ENCODE data around the gene C1orf21. TPM values are rescaled to one million over a fixed set of nuclear protein-coding genes. Genes with fewer than 3 reads are reported as not detected.
"Not testable (repeated sequence)": the region's sequence is repeated elsewhere in the genome, so short reads cannot be mapped to it uniquely, and the experiment has no call there.

Gene C1orf21
- 17.0 and 25.0 TPM in 2 replicates for total RNA-seq

GRCh38 chr1:184386312-184387068 lies at the start of gene C1orf21:
Gene C1orf21 (plus strand): TSS chr1:184387029. CDS start chr1:184477510, 90,481 bp downstream.
- H3K4me2 ChIP-seq (ENCODE audit: insufficient read depth, low read length), result peak within 1 kb of the TSS; percentile 78
- H3K36me3 ChIP-seq (ENCODE audit: insufficient read depth, low read length), result no peaks in the 10 kb centered on the region
- no peaks in the 10 kb centered on the region for H4K20me1 ChIP-seq (ENCODE audit: insufficient read depth, low read length)
- H3K4me3 ChIP-seq (ENCODE audit: insufficient read depth, low read length), result peak within 1 kb of the TSS; percentile 77
- peaks cover 27% of the 10 kb centered on the region for H3K79me2 ChIP-seq (ENCODE audit: insufficient read depth, low read length)
- H3K9me3 ChIP-seq (ENCODE audit: low read depth, low read length), result no peaks in the 10 kb centered on the region
- DNase-seq (ENCODE audit: insufficient read length, low spot score, missing footprints), result peak; percentile 98
- TF ChIP-seq, protein P1, sequence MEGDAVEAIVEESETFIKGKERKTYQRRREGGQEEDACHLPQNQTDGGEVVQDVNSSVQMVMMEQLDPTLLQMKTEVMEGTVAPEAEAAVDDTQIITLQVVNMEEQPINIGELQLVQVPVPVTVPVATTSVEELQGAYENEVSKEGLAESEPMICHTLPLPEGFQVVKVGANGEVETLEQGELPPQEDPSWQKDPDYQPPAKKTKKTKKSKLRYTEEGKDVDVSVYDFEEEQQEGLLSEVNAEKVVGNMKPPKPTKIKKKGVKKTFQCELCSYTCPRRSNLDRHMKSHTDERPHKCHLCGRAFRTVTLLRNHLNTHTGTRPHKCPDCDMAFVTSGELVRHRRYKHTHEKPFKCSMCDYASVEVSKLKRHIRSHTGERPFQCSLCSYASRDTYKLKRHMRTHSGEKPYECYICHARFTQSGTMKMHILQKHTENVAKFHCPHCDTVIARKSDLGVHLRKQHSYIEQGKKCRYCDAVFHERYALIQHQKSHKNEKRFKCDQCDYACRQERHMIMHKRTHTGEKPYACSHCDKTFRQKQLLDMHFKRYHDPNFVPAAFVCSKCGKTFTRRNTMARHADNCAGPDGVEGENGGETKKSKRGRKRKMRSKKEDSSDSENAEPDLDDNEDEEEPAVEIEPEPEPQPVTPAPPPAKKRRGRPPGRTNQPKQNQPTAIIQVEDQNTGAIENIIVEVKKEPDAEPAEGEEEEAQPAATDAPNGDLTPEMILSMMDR (IDR thresholded peaks at IDR 0.05; ENCODE audit: extremely low read depth, low read depth, low read length), result no peak
- peaks cover 12% of the 10 kb centered on the region for H3K4me1 ChIP-seq (ENCODE audit: insufficient read depth, low read length)
- H3K27ac ChIP-seq (ENCODE audit: low read depth, low read length), result peak within 1 kb of the TSS; percentile 20
- H2AFZ ChIP-seq (ENCODE audit: low read length), result peak within 1 kb of the TSS; percentile 76
- H3K27me3 ChIP-seq (ENCODE audit: insufficient read depth, low read length), result peaks cover 4% of the 10 kb centered on the region

DNA sequence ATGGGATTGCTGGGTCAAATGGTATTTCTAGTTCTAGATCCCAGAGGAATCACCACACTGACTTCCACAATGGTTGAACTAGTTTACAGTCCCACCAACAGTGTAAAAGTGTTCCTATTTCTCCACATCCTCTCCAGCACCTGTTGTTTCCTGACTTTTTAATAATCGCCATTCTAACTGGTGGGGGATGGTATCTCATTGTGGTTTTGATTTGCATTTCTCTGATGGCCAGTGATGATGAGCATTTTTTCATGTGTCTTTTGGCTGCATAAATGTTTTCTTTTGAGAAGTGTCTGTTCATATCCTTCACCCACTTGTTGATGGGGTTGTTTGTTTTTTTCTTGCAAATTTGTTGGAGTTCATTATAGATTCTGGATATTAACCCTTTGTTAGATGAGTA lies 49.0 kb upstream of the C1orf21 start:
- not testable (repeated sequence) for H3K9me3 ChIP-seq (ENCODE audit: low read depth, low read length); DNase-seq (ENCODE audit: insufficient read length, low spot score, missing footprints); H3K79me2 ChIP-seq (ENCODE audit: insufficient read depth, low read length); H3K36me3 ChIP-seq (ENCODE audit: insufficient read depth, low read length); H3K4me2 ChIP-seq (ENCODE audit: insufficient read depth, low read length); H3K4me3 ChIP-seq (ENCODE audit: insufficient read depth, low read length); H2AFZ ChIP-seq (ENCODE audit: low read length); H3K4me1 ChIP-seq (ENCODE audit: insufficient read depth, low read length); H3K27ac ChIP-seq (ENCODE audit: low read depth, low read length); H4K20me1 ChIP-seq (ENCODE audit: insufficient read depth, low read length)
- H3K27me3 ChIP-seq (ENCODE audit: insufficient read depth, low read length), result peaks cover 10% of the 10 kb centered on the region

DNA sequence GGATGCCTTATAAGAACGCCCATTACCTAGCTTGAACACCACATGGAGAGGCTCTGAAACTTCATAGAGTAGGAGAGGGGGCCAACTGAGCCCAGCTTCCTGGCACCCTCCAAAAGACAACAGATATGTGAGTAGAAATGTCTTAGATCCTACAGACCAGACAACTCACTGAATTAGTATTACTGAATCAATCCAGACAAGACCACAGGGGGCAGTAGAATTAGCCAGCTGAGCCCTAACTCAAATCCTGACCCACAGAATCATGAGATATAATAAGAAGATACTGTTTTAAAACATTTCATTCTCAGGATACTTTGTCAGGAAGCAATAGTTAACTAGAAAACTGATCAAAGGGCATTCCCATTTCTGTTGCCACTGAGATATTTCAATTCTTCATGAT lies 45.8 kb upstream of the C1orf21 start:
- no peak overlapping the region for H3K4me3 ChIP-seq (ENCODE audit: insufficient read depth, low read length)
- no peak for DNase-seq (ENCODE audit: insufficient read length, low spot score, missing footprints)
- no peak overlapping the region for H3K27ac ChIP-seq (ENCODE audit: low read depth, low read length)
- no peaks in the 10 kb centered on the region for H3K4me1 ChIP-seq (ENCODE audit: insufficient read depth, low read length)
- H3K79me2 ChIP-seq (ENCODE audit: insufficient read depth, low read length), result no peaks in the 10 kb centered on the region
- TF ChIP-seq, protein P1 (IDR thresholded peaks at IDR 0.05; ENCODE audit: extremely low read depth, low read depth, low read length), result peak; percentile 50
- no peaks in the 10 kb centered on the region for H3K9me3 ChIP-seq (ENCODE audit: low read depth, low read length)
- no peaks in the 10 kb centered on the region for H3K36me3 ChIP-seq (ENCODE audit: insufficient read depth, low read length)
- no peak overlapping the region for H2AFZ ChIP-seq (ENCODE audit: low read length)
- H3K27me3 ChIP-seq (ENCODE audit: insufficient read depth, low read length), result no peaks in the 10 kb centered on the region
- H4K20me1 ChIP-seq (ENCODE audit: insufficient read depth, low read length), result no peaks in the 10 kb centered on the region
- no peak overlapping the region for H3K4me2 ChIP-seq (ENCODE audit: insufficient read depth, low read length)

GRCh38 chr1:184350573-184350972 lies 36.3 kb upstream of the C1orf21 start:
- H3K27ac ChIP-seq (ENCODE audit: low read depth, low read length), result no peak overlapping the region
- H4K20me1 ChIP-seq (ENCODE audit: insufficient read depth, low read length), result no peaks in the 10 kb centered on the region
- peaks cover 21% of the 10 kb centered on the region for H3K27me3 ChIP-seq (ENCODE audit: insufficient read depth, low read length)
- no peaks in the 10 kb centered on the region for H3K36me3 ChIP-seq (ENCODE audit: insufficient read depth, low read length)
- H3K4me3 ChIP-seq (ENCODE audit: insufficient read depth, low read length), result no peak overlapping the region
- no peak for DNase-seq (ENCODE audit: insufficient read length, low spot score, missing footprints)
- no peak overlapping the region for H2AFZ ChIP-seq (ENCODE audit: low read length)
- H3K79me2 ChIP-seq (ENCODE audit: insufficient read depth, low read length), result no peaks in the 10 kb centered on the region
- TF ChIP-seq, protein P1 (IDR thresholded peaks at IDR 0.05; ENCODE audit: extremely low read depth, low read depth, low read length), result no peak
- no peak overlapping the region for H3K4me2 ChIP-seq (ENCODE audit: insufficient read depth, low read length)
- no peaks in the 10 kb centered on the region for H3K4me1 ChIP-seq (ENCODE audit: insufficient read depth, low read length)
- H3K9me3 ChIP-seq (ENCODE audit: low read depth, low read length), result no peaks in the 10 kb centered on the region
